K562 (cell line): Measurements from ENCODE around the gene HARS1. TPM values are rescaled to one million over a fixed set of nuclear protein-coding genes. Genes with fewer than 3 reads are reported as not detected.

ENCODE experiments used
- CAMTA2 ChIP-seq: fragments of 250-450 bp; sonication (Bioruptor Pico); conservative IDR thresholded peaks from 2 replicates; pipeline ENCODE4 v1.5.1; 2022
- CSDE1 ChIP-seq, 2 experiments: fragments of 450-650 bp; IDR thresholded peaks; 2 replicates each; pipeline ENCODE4 v1.6.1; 2016; ENCODE audit warnings: mild to moderate bottlenecking in 1 of 2
- DMBX1 ChIP-seq: fragments of 250-450 bp; sonication (Bioruptor Pico); IDR thresholded peaks from 2 replicates; pipeline ENCODE4 v1.8.0; 2022; ENCODE audit warnings: inconsistent platforms, mild to moderate bottlenecking, moderate library complexity, borderline replicate concordance
- MAZ ChIP-seq, 2 experiments: fragments of 450-650 bp in 1 of 2; sonication (generic) in 1 of 2; formaldehyde crosslinking; IDR thresholded peaks in 1 of 2; conservative IDR thresholded peaks in 1 of 2; 2 replicates each; pipeline versions ENCODE4 v1.4.0 to v1.5.0; 2020; ENCODE audit warnings: mild to moderate bottlenecking in 1 of 2, missing genetic modification reagents in 1 of 2
- MBD2 ChIP-seq: sonication (generic); IDR thresholded peaks from 2 replicates; pipeline ENCODE4 v1.6.1; 2016; ENCODE audit warnings: low read depth, borderline replicate concordance
- NCOR1 ChIP-seq: fragments of 450-650 bp; IDR thresholded peaks from 2 replicates; pipeline ENCODE4 v1.6.1; 2016; ENCODE audit warnings: mild to moderate bottlenecking, moderate library complexity
- NEUROD1 ChIP-seq: fragments of 150-350 bp; IDR thresholded peaks from 2 replicates; pipeline ENCODE4 v1.6.1; 2014; ENCODE audit warnings: borderline replicate concordance, low read length, low read depth; ENCODE audit not compliant: partially characterized antibody
- PHB ChIP-seq: fragments of 250-450 bp; sonication (Bioruptor Pico); IDR thresholded peaks from 2 replicates; pipeline ENCODE4 v1.5.0; 2021
- PHTF2 ChIP-seq: fragments of 250-450 bp; sonication (Bioruptor Pico); IDR thresholded peaks from 2 replicates; pipeline ENCODE4 v1.5.0; 2021; ENCODE audit warnings: mild to moderate bottlenecking
- PML ChIP-seq: IDR thresholded peaks from 2 replicates; pipeline ENCODE4 v1.6.1; 2012; ENCODE audit warnings: low read length, inconsistent platforms
- PRMT5 ChIP-seq: sonication (generic); formaldehyde crosslinking; IDR thresholded peaks from 2 replicates; pipeline ENCODE4 v1.5.0; 2020; ENCODE audit warnings: missing genetic modification reagents
- PTTG1 ChIP-seq: fragments of 450-650 bp; IDR thresholded peaks from 2 replicates; pipeline ENCODE4 v1.6.1; 2016; ENCODE audit warnings: low read depth, mild to moderate bottlenecking, missing genetic modification characterization, missing compliant biosample characterization
- TCFL5 ChIP-seq: fragments of 250-450 bp; sonication (Bioruptor Pico); conservative IDR thresholded peaks from 2 replicates; pipeline ENCODE4 v1.6.1; 2021; ENCODE audit warnings: mild to moderate bottlenecking, moderate library complexity, matching md5 sums
- YBX1 ChIP-seq: fragments of 450-650 bp; IDR thresholded peaks from 2 replicates; pipeline ENCODE4 v1.7.1; 2016; ENCODE audit warnings: mild to moderate bottlenecking
- ZBTB40 ChIP-seq, 2 experiments: fragments of 450-650 bp in 1 of 2; sonication (generic) in 1 of 2; formaldehyde crosslinking in 1 of 2; IDR thresholded peaks; 2 replicates each; pipeline versions ENCODE4 v1.7.1 to v1.9.0; 2016 to 2022; ENCODE audit warnings: inconsistent platforms in 1 of 2, mild to moderate bottlenecking in 1 of 2, missing genetic modification reagents in 1 of 2
- ZFX ChIP-seq: sonication (generic); formaldehyde crosslinking; IDR thresholded peaks from 2 replicates; pipeline ENCODE4 v1.8.0; 2022; ENCODE audit warnings: mild to moderate bottlenecking, missing genetic modification reagents, moderate library complexity
- ZNF57 ChIP-seq: fragments of 450-650 bp; formaldehyde crosslinking; IDR thresholded peaks from 2 replicates; pipeline ENCODE4 v1.4.0; 2020; ENCODE audit warnings: mild to moderate bottlenecking, moderate library complexity
- ZNF644 ChIP-seq: fragments of 200-800 bp; sonication (Bioruptor generic); IDR thresholded peaks from 2 replicates; pipeline ENCODE4 v1.6.1; 2016; ENCODE audit warnings: low read depth, missing genetic modification characterization, missing compliant biosample characterization
- ZNF717 ChIP-seq: fragments of 250-450 bp; sonication (Bioruptor Pico); IDR thresholded peaks from 2 replicates; pipeline ENCODE4 v1.5.0; 2021
- ZNF76 ChIP-seq: fragments of 250-450 bp; sonication (Bioruptor Pico); IDR thresholded peaks from 2 replicates; pipeline ENCODE4 v1.4.0; 2020; ENCODE audit warnings: mild to moderate bottlenecking, moderate library complexity, borderline replicate concordance
- polyA plus RNA-seq, 8 experiments: library from polyadenylated mRNA; depleted of rRNA in 4 of 8; stranded (reverse) in 5 of 8; unstranded in 3 of 8; fragments of >200 nt; fragmentation: Nextera tagmentation in 2 of 8; fragmentation: Illumina TruSeq in 1 of 8; extraction: Ambion mirVana in 2 of 8; extraction: Trizol in 1 of 8; gene quantifications; 2 replicates each; pipeline versions ENCODE4 v1.2.1 to v1.2.3, GENCODE V29; 2011 to 2014; ENCODE audit warnings: inconsistent platforms in 1 of 8, missing spikeins in 1 of 8
- total RNA-seq, 7 experiments: library from RNA; depleted of rRNA in 6 of 7; stranded (reverse); fragments of >200 nt in 6 of 7; fragmentation: Illumina TruSeq in 2 of 7; extraction: Trizol in 2 of 7; gene quantifications; 2 replicates each; pipeline versions ENCODE4 v1.2.1 to v1.2.3, GENCODE V29; 2011 to 2021; ENCODE audit warnings: low replicate concordance in 1 of 7

HARS1 gene
- total and polyA plus RNA-seq, 9 of the 15 experiments (the other 6 are each of a cell fraction or from before 2014, with no cell fraction given), result 13.5 to 88.5 (median 75.2) TPM

DNA sequence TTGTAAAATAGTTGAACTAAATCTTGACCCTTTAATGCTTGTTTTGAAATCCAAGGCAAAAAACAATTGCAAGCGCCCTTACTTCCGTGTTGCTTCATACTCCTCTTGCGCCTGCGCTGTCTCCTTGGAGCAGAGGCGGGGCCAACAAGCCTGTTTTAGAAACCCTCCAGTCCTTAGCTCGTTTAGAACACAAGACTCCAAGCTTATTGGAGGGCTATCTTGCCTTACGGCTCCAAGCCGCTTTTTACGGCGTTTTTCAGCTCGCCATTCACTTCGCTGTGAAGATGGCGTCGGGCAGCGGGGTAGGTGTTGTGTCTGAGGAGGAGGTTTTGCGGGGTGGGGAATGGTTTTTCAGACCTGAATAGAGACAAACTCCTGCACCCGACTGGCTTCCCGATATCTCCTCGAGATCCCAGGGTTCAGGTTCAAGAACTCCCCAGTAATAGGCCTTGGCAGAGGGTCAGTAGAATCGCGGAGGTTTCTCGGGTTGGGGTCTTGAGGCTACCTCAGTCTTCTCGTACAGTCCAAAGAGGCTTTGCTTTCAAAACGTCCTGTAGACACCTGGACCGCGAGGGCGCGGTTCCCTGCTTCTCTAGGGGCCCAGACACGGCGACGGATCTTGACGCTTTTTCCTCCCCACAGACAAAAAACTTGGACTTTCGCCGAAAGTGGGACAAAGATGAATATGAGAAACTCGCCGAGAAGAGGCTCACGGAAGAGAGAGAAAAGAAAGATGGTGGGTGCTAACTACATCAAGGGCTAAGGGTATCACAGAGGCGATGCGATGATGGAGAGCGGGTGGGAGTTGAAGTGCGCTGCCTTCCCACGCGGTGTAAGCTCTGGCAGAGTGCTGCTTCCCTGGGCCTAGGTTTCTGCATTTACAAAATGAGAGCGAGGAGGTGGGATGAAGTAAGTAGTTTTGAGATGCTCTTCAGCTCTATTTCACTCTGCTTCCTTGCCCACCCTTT lies 9.3 kb upstream of the HARS1 start, which contains the start of gene ZMAT2 (continued):
- TF ChIP-seq ZFX (CRISPR knock-in tag) (peak; percentile 40), CAMTA2 (CRISPR knock-in tag) (no peak), TCFL5 (CRISPR knock-in tag) (no peak), PHTF2 (CRISPR knock-in tag) (no peak), DMBX1 (no peak), ZNF76 (CRISPR knock-in tag) (no peak), PRMT5 (CRISPR knock-in tag) (no peak), ZNF57 (CRISPR knock-in tag) (no peak), ZNF644 (tag) (no peak), NEUROD1 (no peak), ZBTB40 (IDR thresholded peaks at IDR 0.05) (no peak), ZBTB40 (CRISPR knock-in tag; IDR thresholded peaks at IDR 0.05) (no peak), CSDE1 (IDR thresholded peaks at IDR 0.05) (no peak; a peak in 1 of 4 replicates), YBX1 (no peak), PHB (no peak), ZNF717 (CRISPR knock-in tag) (no peak), NCOR1 (no peak), PML (peak; percentile 91), MBD2 (peak; percentile 97), MAZ (CRISPR knock-in tag; conservative IDR thresholded peaks at IDR 0.05 in 1 of 2, IDR thresholded peaks at IDR 0.05 in 1 of 2) (no peak), PTTG1 (tag) (no peak)
